Measurements from ENCODE around the gene MPHOSPH9. TPM values are rescaled to one million over a fixed set of nuclear protein-coding genes. Genes with fewer than 3 reads are reported as not detected.
"Not testable (repeated sequence)": the region's sequence is repeated elsewhere in the genome, so short reads cannot be mapped to it uniquely, and the experiment has no call there.

Gene MPHOSPH9
- total RNA-seq, 1 experiment from 2014 or later = 54.5 TPM

- Histone ChIP-seq H3K27me3 (ENCODE audit: control insufficient read depth, insufficient read depth, low read length) (no peaks in the 10 kb centered on the region), H3K36me3 (replicated peaks; ENCODE audit: control insufficient read depth, insufficient read depth, low read length) (peaks cover 10% of the 10 kb centered on the region), H3K4me3 (ENCODE audit: insufficient read depth, low read depth, low read length) (no peak overlapping the region)
- DNase-seq = no peak
Observed at GRCh38 chr12:123267335-123267920, 34.5 kb upstream of the MPHOSPH9 start.

DNA sequence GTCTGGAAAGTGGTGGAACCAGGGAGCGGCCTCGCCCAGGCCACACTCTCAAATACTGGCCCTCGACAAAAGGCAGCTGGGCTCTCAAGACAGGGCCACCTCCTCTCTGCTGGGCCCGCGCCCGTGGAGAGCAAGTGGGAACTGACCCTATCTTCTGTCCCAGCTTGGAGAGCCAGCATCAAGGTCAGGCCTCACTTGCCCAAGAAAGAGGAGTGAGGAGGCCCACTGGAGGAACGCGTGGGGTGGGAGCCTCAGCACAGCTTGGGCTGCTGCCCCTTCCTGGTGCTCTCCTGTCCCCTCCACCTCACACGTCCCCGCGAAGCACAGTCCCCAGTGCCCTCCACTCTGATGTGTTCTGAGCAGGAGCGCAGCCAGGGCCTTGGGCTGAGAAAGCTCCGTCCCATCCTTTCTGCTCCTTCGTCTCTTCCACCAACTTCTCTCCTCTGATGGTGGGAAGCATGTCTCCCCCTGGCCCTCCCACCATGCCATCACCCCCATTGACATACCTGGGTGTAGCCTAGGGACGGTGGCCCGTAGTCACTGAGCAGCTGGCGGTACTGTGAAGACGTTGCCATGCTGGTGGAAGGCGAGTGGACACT is 33.8 kb upstream of the MPHOSPH9 start:
- DNase-seq = no peak
- no peak overlapping the region for H3K4me3 ChIP-seq (ENCODE audit: insufficient read depth, low read depth, low read length)
- peaks cover 12% of the 10 kb centered on the region for H3K36me3 ChIP-seq (replicated peaks; ENCODE audit: control insufficient read depth, insufficient read depth, low read length)
- no peaks in the 10 kb centered on the region for H3K27me3 ChIP-seq (ENCODE audit: control insufficient read depth, insufficient read depth, low read length)

- Histone ChIP-seq H3K27me3 (ENCODE audit: control insufficient read depth, insufficient read depth, low read length) (no peaks in the 10 kb centered on the region), H3K36me3 (replicated peaks; ENCODE audit: control insufficient read depth, insufficient read depth, low read length) (peaks cover 16% of the 10 kb centered on the region), H3K4me3 (ENCODE audit: insufficient read depth, low read depth, low read length) (no peak overlapping the region)
- peak; percentile 65 for DNase-seq
Observed at GRCh38 chr12:123265851-123266678, 33.1 kb upstream of the MPHOSPH9 start.

DNA sequence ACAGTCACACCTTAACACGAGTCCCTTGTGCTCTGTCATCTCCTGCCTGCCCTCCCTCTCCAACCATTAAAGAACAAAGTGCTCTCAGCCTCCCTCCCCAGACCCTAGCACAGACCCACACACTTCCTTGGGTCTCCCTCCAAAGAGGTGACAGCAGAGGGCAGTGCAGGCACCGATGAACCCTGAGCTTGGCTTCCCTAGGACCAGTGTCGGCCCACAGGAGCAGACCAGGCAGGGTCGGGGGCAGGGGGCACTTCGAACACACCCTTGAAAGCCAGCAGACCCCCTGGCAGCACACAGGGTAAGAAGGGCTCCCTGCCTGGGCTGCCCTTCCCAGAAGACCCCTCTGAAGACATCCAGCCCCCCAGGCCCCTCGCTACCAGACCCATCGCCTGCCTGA is 31.7 kb upstream of the MPHOSPH9 start:
- Histone ChIP-seq H3K36me3 (replicated peaks; ENCODE audit: control insufficient read depth, insufficient read depth, low read length) (peaks cover 18% of the 10 kb centered on the region), H3K4me3 (ENCODE audit: insufficient read depth, low read depth, low read length) (no peak overlapping the region), H3K27me3 (ENCODE audit: control insufficient read depth, insufficient read depth, low read length) (no peaks in the 10 kb centered on the region)
- peak; percentile 85 for DNase-seq

DNA sequence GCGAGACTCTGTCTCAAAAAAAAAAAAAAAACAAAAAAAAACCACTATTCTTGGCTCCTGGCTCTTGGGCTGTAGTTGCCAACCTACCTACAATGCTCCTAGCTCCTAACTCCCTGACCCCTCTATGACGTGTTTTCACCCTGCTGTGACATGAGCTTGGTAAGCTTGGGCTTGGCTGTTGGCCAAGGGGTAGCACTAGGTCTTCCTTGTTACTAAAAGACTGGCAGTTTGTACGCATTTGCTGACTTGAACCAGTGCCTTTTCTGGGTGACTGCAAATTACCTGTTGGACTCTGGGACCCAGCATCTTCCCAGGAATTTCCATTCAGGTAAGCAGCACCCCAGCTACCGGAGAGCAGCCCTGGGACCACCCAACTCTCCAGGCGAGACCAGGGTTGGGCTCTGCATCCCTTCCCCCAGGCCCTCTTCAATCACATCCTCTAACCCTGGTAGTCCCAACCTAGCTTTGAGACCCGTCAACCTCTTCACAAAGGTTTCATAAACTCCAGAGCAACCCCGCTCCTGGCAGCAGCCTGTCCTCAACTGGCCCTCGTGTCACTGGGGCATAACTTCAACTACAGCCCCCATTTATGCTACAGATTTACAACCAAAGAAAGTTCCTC is 30.4 kb upstream of the MPHOSPH9 start:
- H3K36me3 ChIP-seq (replicated peaks; ENCODE audit: control insufficient read depth, insufficient read depth, low read length) = peaks cover 23% of the 10 kb centered on the region
- H3K4me3 ChIP-seq (ENCODE audit: insufficient read depth, low read depth, low read length) = no peak overlapping the region
- DNase-seq = no peak
- H3K27me3 ChIP-seq (ENCODE audit: control insufficient read depth, insufficient read depth, low read length) = no peaks in the 10 kb centered on the region

DNA sequence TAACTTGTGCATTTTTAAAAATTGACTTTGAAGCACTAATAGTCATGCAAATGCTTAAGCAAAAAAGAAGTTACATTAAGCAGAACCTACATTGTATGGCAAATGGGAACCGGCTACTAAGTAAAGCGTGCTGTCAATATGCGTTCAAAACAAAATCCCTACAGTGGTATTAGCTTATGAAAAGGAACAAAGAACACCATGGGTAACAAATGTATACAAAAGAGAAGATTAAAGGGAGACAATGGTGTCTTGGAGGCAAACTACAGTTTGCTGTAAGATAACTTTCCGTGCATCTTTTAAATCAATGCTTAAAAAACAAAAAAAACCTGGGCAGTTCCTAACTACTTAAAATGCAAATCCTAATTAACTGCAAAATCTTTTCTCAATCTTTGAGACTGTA is 28.3 kb upstream of the MPHOSPH9 start:
- H3K36me3 ChIP-seq (replicated peaks; ENCODE audit: control insufficient read depth, insufficient read depth, low read length) = peaks cover 21% of the 10 kb centered on the region
- no peak for DNase-seq
- no peak overlapping the region for H3K4me3 ChIP-seq (ENCODE audit: insufficient read depth, low read depth, low read length)
- H3K27me3 ChIP-seq (ENCODE audit: control insufficient read depth, insufficient read depth, low read length) = no peaks in the 10 kb centered on the region

DNA sequence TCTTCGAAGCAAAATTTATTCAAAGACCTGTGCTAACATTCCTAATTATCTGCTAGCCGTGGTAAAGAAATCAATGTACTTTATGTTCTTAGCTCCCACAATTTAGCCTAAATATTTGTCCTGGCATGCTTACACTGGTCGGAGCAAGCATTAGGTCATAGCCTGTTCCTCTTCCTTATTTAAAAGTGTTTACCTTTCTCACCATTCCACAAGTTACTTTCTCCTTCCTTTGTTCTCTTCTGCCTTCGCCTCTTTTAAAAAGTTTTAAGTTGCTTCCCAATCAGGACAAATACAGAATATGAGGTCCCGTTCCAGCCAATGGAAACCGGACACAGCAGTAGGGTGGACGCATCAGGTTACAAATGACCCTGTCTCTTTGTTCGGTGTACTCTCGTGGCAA is 27.1 kb upstream of the MPHOSPH9 start:
- DNase-seq = no peak
- H3K4me3 ChIP-seq (ENCODE audit: insufficient read depth, low read depth, low read length) = no peak overlapping the region
- H3K27me3 ChIP-seq (ENCODE audit: control insufficient read depth, insufficient read depth, low read length) = no peaks in the 10 kb centered on the region
- peaks cover 22% of the 10 kb centered on the region for H3K36me3 ChIP-seq (replicated peaks; ENCODE audit: control insufficient read depth, insufficient read depth, low read length)

DNA sequence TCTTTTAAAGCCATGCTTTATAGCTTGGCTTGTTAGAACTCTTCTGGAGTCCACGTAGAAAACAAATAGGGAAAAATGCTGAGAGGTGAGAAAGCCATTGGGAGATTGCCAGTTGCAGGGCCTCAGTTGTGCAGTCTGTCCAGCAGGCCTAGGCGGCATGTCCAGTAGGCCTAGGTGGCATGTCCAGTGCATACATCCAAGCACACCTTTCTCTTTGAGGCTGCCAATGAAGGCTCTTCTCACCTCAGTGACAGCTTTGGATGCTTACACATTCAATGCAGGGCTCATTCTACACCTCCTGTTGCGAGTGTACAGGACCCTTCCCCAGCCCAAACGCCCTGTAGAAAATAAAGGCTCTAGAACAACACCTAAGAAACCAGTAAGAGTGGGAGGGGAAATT is 25.7 kb upstream of the MPHOSPH9 start:
- peaks cover 26% of the 10 kb centered on the region for H3K36me3 ChIP-seq (replicated peaks; ENCODE audit: control insufficient read depth, insufficient read depth, low read length)
- H3K4me3 ChIP-seq (ENCODE audit: insufficient read depth, low read depth, low read length) = no peak overlapping the region
- H3K27me3 ChIP-seq (ENCODE audit: control insufficient read depth, insufficient read depth, low read length) = no peaks in the 10 kb centered on the region
- no peak for DNase-seq

DNA sequence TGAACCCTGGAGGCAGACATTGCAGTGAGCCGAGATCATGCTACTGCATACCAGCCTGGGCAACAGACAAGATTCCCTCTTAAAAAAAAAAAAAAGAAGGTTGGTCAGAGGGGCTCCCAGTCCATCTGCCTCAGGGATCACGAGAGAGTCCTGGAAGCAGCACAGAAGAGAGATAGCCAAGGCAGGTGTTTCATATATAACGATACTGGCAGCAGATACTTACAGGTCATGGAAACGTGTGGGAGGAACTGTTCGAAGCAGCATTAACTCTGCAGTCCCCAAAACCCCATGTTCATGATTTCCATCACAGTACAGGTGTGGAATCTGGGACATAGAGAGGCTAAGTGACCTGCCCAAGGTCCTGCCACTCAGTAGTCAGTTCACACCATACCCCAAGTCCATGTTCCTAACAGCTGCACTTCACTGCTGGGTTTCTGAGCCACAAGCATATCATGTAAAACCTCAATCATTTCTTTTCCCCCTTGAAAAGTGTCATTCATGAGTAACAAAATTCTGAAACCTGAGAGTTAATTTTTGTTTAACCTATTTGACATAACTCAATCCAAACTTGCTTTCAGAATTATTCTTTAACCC is 22.0 kb upstream of the MPHOSPH9 start:
- H3K4me3 ChIP-seq (ENCODE audit: insufficient read depth, low read depth, low read length) = no peak overlapping the region
- peaks cover 19% of the 10 kb centered on the region for H3K36me3 ChIP-seq (replicated peaks; ENCODE audit: control insufficient read depth, insufficient read depth, low read length)
- DNase-seq = no peak
- H3K27me3 ChIP-seq (ENCODE audit: control insufficient read depth, insufficient read depth, low read length) = no peaks in the 10 kb centered on the region

DNA sequence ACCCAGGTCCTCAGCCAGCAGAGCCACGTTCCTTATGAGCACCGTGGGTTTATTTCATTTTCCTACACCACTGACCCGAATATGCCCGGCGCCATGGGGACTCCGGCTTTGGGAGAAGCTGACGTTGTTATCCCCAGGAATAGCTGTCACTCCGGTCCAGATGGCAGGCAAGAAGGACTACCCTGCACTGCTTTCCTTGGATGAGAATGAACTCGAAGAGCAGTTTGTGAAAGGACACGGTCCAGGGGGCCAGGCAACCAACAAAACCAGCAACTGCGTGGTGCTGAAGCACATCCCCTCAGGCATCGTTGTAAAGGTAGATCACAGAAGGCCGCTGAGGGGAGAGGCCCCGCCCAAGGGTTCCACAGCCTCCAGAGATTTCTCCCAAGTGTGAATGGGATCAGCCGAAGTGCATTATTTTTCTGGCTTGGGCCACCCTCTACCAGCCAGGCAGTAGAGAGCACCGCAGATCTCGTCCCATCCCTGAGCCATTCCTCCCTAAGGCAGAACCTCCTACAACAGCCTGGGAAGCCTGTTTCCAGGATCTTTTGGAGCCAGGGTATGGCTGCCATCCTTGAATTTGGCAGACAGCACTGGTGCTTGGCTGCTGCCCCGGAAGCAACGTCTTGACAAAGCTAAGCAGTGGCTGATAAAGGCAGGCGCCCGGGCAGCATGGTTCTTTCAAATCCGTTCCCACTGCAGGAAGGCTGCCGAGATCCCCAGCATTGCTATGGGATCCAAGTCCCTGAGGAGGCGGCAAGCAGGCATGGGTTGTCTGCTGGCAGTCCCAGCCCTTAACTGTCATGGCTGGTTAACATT is 20.9 kb upstream of the MPHOSPH9 start:
- H3K27me3 ChIP-seq (ENCODE audit: control insufficient read depth, insufficient read depth, low read length) = no peaks in the 10 kb centered on the region
- no peak overlapping the region for H3K4me3 ChIP-seq (ENCODE audit: insufficient read depth, low read depth, low read length)
- H3K36me3 ChIP-seq (replicated peaks; ENCODE audit: control insufficient read depth, insufficient read depth, low read length) = peaks cover 18% of the 10 kb centered on the region
- no peak for DNase-seq

GRCh38 chr12:123252365-123252764 is 19.4 kb upstream of the MPHOSPH9 start:
- H3K36me3 ChIP-seq (replicated peaks; ENCODE audit: control insufficient read depth, insufficient read depth, low read length) = peaks cover 15% of the 10 kb centered on the region
- not testable (repeated sequence) for H3K27me3 ChIP-seq (ENCODE audit: control insufficient read depth, insufficient read depth, low read length); H3K4me3 ChIP-seq (ENCODE audit: insufficient read depth, low read depth, low read length); DNase-seq

DNA sequence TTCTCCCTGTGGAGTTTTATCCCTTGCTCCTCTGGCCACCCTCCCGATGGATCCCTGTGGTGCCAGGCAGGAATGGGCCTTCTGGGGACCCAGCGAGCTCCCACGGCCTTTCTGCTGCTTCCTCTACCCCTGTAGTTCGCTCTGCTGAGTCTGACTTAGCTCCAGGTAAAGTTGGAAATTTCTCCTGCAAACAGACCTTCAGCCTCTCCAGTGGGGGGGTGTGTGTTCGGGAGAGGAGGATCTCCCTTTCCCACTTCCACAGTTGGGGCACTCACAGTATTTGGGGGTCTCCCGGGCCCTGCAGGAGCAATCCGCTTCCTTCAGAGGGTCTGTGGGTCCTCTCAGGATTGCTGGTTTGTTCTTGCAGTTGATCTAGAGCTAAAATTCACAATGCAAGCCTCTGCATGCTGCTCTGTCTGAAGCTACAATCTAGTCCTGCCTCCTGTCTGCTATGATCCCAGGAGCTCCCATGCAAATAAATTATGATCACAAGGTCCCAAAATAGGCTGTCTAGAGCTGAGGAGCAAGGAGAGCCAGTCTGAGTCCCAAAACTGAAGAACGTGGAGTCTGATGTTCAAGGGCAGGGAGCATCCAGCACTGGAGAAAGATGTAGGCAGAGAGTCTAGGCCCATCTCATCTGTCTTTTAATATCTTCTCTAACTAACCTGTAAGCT is 18.6 kb upstream of the MPHOSPH9 start:
- no peak for DNase-seq
- H3K36me3 ChIP-seq (replicated peaks; ENCODE audit: control insufficient read depth, insufficient read depth, low read length) = peaks cover 15% of the 10 kb centered on the region
- no peak overlapping the region for H3K4me3 ChIP-seq (ENCODE audit: insufficient read depth, low read depth, low read length)
- no peaks in the 10 kb centered on the region for H3K27me3 ChIP-seq (ENCODE audit: control insufficient read depth, insufficient read depth, low read length)

DNA sequence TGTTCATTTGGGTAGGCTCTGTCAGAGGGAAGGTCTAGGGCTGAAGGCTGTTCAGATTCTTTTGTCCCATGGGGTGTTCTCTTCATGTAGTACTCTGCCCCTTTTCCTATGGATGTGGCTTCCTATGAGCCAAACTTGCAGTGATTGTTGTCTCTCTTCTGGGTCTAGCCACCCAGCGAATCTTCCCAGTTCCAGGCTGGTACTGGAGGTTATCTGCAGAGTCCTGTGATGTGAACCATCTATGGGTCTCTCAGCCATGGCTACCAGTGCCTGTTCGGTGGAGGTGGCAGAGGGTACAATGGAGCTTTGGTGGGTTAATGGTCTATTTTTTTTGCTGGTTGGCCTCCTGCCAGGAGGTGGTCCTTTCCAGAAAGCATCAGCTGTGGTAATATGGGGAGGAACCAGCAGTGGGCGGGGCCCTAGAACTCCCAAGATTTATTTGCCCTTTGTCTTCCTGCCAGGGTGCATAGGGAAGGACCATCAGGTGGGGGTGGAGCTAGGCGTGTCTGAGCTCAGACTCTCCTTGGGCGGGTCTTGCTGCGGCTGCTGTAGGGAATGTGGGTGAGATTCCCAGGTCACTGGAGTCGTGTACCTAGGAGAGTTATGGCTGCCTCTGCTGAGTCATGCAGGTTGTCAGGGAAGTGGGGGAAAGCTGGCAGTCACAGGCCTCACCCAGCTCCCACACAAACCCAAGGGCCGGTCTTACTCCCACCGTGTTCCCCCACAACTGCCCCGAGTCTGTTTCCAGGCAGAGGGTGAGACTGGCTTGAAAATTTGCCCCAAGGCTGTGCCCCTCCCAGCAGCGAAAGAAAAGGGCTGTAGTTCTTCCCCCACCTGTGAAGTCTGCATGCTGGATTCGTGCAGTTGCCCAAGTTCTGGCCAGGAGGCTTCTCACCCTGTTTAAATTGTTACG is 17.8 kb upstream of the MPHOSPH9 start:
- DNase-seq = no peak
- no peaks in the 10 kb centered on the region for H3K27me3 ChIP-seq (ENCODE audit: control insufficient read depth, insufficient read depth, low read length)
- peaks cover 10% of the 10 kb centered on the region for H3K36me3 ChIP-seq (replicated peaks; ENCODE audit: control insufficient read depth, insufficient read depth, low read length)
- no peak overlapping the region for H3K4me3 ChIP-seq (ENCODE audit: insufficient read depth, low read depth, low read length)

Measured in H7 (cell line).